Measurements from ENCODE around the gene GTF2H1. TPM values are rescaled to one million over a fixed set of nuclear protein-coding genes. Genes with fewer than 3 reads are reported as not detected.

Gene GTF2H1
- total RNA-seq, 3 donors from 2014 or later = 73.1 to 83.7 (median 74.4) TPM

GRCh38 chr11:18312012-18312411 is 10.4 kb upstream of the GTF2H1 start:
- peak overlapping the region in 1 of 3 donors; percentile 4 for H3K4me3 ChIP-seq
- intact Hi-C loops (cut with DNase I; ENCODE audit: low total_unique reads) = no loop called here
- peaks cover 3 to 11% of the 10 kb centered on the region in 2 donors for H3K4me1 ChIP-seq
- H3K27ac ChIP-seq = peak overlapping the region; percentile 81 to 91
- no peaks in the 10 kb centered on the region for H3K9me3 ChIP-seq
- TF ChIP-seq POLR2AphosphoS5 (IDR thresholded peaks at IDR 0.05) (no peak), POLR2A (IDR thresholded peaks at IDR 0.05) (no peak)
- TF ChIP-seq, protein P1, sequence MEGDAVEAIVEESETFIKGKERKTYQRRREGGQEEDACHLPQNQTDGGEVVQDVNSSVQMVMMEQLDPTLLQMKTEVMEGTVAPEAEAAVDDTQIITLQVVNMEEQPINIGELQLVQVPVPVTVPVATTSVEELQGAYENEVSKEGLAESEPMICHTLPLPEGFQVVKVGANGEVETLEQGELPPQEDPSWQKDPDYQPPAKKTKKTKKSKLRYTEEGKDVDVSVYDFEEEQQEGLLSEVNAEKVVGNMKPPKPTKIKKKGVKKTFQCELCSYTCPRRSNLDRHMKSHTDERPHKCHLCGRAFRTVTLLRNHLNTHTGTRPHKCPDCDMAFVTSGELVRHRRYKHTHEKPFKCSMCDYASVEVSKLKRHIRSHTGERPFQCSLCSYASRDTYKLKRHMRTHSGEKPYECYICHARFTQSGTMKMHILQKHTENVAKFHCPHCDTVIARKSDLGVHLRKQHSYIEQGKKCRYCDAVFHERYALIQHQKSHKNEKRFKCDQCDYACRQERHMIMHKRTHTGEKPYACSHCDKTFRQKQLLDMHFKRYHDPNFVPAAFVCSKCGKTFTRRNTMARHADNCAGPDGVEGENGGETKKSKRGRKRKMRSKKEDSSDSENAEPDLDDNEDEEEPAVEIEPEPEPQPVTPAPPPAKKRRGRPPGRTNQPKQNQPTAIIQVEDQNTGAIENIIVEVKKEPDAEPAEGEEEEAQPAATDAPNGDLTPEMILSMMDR (IDR thresholded peaks at IDR 0.05) = no peak
- DNase-seq (ENCODE audit: low spot score in 2 of 2) = no peak
- no peaks in the 10 kb centered on the region for H3K36me3 ChIP-seq
- H3K27me3 ChIP-seq = no peaks in the 10 kb centered on the region

GRCh38 chr11:18312663-18313420 is 9.5 kb upstream of the GTF2H1 start:
- Histone ChIP-seq H3K9me3 (no peaks in the 10 kb centered on the region), H3K4me3 (peak overlapping the region in 1 of 3 donors; percentile 4), H3K4me1 (peaks cover 3 to 10% of the 10 kb centered on the region in 2 donors), H3K36me3 (no peaks in the 10 kb centered on the region), H3K27ac (peak overlapping the region; percentile 81 to 91), H3K27me3 (no peaks in the 10 kb centered on the region)
- DNase-seq (ENCODE audit: low spot score in 2 of 2) = peak in 1 of 2 donors; percentile 54
- intact Hi-C loops (cut with DNase I; ENCODE audit: low total_unique reads) = no loop called here
- TF ChIP-seq, protein P1 (IDR thresholded peaks at IDR 0.05) = no peak
- TF ChIP-seq POLR2AphosphoS5 (IDR thresholded peaks at IDR 0.05) (no peak), POLR2A (IDR thresholded peaks at IDR 0.05) (no peak)

- peaks cover 3 to 7% of the 10 kb centered on the region in 2 donors for H3K4me1 ChIP-seq
- no peaks in the 10 kb centered on the region for H3K9me3 ChIP-seq
- intact Hi-C loops (cut with DNase I; ENCODE audit: low total_unique reads) = no loop called here
- H3K4me3 ChIP-seq = no peak overlapping the region
- no peaks in the 10 kb centered on the region for H3K36me3 ChIP-seq
- H3K27me3 ChIP-seq = no peaks in the 10 kb centered on the region
- no peak for DNase-seq (ENCODE audit: low spot score in 2 of 2)
- TF ChIP-seq, protein P1 (IDR thresholded peaks at IDR 0.05) = no peak
- no peak for TF ChIP-seq POLR2A (IDR thresholded peaks at IDR 0.05)
- TF ChIP-seq POLR2AphosphoS5 (IDR thresholded peaks at IDR 0.05) = no peak
- peak overlapping the region; percentile 81 to 91 for H3K27ac ChIP-seq
Measured at GRCh38 chr11:18313965-18314763, 8.2 kb upstream of the GTF2H1 start.

- TF ChIP-seq POLR2AphosphoS5 (IDR thresholded peaks at IDR 0.05) (no peak), POLR2A (IDR thresholded peaks at IDR 0.05) (no peak)
- TF ChIP-seq, protein P1 (IDR thresholded peaks at IDR 0.05) = no peak
- H3K27me3 ChIP-seq = no peaks in the 10 kb centered on the region
- no peaks in the 10 kb centered on the region for H3K9me3 ChIP-seq
- intact Hi-C loops (cut with DNase I; ENCODE audit: low total_unique reads) = no loop called here
- no peak for DNase-seq (ENCODE audit: low spot score in 2 of 2)
- H3K4me3 ChIP-seq = no peak overlapping the region
- H3K4me1 ChIP-seq = peaks cover 3 to 7% of the 10 kb centered on the region in 2 donors
- peak overlapping the region; percentile 45 to 81 for H3K27ac ChIP-seq
- H3K36me3 ChIP-seq = no peaks in the 10 kb centered on the region
Measured at GRCh38 chr11:18314784-18315523, 7.4 kb upstream of the GTF2H1 start.
